Fibroblast of skin of left quadriceps (primary cell): ENCODE results near the gene IL20.

Source experiments
- DNase-seq, 2 experiments: peaks; one replicate each; pipeline ENCODE4 v3.0.0-alpha.2; 2013; ENCODE audit warnings: low read depth in 2 of 2

The IL20 gene

GRCh38 chr1:206902702-206903101 lies 37.3 kb downstream of the IL20 start:
- DNase-seq, result no peak

DNA sequence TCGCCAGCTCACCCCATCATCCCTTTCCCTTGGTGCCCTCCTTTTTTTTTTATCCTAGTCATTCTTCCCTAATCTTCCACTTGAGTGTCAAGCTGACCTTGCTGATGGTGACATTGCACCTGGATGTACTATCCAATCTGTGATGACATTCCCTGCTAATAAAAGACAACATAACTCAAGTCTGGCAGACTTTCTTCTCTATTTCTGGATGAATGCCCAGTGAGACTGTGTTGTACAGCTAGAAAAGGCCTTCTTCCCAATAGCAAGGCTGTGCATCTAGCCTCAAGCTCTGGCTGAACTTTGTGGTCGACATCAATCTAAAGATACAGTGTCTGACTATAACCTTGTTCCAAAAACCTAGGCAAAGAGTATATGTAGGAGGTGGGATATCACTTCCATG lies 38.3 kb downstream of the IL20 start:
- DNase-seq, result no peak

GRCh38 chr1:206904423-206905142 lies 39.2 kb downstream of the IL20 start:
- DNase-seq, result no peak

- DNase-seq, result peak; percentile 91
These were observed 40.1 kb downstream of the IL20 start for GRCh38 chr1:206905295-206906164.

- DNase-seq, result no peak
These were observed 42.0 kb downstream of the IL20 start for GRCh38 chr1:206907304-206907991.

DNA sequence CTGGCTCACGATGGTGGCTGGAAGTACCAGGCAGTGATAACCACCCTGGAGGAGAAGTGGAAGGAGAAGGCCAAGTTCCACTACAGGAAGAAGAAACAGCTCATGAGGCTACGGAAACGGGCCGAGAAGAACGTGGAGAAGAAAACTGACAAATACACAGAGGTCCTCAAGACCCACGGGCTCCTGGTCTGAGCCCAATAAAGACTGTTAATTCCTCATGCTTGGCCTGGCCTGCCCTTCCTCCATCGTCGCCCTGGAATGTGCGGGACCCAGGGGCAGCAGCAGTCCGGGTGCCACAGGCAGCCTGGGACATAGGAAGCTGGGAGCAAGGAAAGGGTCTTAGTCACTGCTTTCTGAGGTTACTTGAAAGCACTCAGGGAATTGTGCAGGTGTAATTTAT lies 42.6 kb downstream of the IL20 start:
- no peak for DNase-seq

DNA sequence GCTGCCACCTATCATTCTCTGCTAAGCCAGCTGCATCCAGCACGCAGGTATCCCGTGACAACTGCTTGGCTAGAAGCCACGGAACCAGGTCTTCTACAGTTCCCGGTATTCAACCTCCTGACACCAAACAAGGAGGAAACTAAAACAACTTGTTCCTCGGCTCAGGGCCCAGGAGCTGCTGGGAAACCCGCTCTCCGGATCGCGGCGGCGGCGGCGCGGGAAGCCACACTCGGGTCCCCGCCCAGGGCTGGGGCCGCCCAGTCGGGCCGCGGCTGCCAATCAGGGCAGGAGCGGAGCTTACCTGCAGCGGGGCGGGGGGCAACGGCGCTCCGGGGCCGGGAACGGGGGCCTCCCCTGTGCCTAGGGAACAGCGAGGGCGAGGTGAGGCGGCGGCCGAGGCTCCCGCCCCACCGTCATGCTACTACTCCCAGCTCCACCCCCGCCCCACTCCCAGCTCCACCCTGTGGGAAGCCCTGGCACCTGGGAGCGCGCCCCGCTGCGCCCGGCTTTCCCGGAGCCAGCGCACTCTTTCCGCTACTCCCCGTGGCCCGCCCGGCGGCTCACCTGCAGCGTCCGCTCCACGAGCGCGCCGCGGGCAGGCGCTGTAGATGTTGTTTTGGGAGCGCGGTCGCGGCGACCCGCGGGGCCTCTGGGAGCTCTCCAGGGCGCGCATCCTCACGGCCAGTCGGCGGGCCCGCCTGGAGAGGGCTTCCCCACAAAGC lies 43.9 kb downstream of the IL20 start:
- no peak for DNase-seq

DNA sequence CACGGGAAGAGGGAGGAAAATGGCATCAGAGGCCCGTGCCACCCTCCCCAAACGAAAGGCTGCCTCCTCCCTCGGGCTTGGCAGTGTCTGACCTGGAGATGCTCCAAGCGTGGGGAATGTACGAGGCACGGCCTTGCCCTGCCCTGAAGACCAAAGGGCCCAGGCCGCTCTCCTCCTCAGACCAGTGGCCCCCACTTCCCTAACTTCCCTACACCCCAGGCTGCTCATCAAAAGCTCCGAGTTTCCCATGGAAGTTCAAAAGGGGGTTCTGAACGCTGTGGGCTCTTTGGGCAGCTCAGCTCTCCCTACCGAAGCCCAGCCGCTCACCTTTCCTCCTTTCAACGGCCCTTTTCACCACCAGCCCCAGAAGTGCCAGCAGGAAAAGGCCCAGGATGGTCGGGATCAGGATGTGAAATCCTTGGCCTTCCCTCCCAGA lies 44.5 kb downstream of the IL20 start:
- DNase-seq, result no peak

DNA sequence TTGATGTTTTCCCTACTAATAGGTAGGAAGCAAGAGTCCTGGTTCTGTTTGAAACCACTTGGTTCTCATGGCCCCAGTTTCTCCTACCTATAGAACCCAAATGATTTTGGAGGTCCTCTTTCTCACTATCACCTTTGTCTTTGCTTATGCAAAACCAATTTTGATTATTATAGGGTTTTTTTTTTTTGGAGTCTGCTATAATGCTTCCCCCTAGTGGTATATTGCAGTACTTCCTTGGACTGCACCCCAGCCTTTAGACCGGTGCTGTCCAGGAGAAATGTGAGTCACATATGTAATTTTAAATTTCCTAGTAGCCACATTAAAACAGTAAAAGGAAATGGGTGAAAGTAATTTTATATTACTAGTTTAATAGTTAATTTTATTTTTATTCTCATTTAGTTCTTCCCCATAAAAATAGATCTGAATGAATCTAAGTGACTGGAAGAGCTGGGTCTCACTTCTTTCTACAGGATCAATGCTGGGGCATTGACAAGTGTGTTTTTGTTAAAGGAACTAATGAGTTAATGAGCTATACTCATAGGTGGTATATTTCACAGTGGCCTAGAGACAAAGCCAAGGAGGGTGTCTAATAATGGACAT lies 45.7 kb downstream of the IL20 start:
- DNase-seq, result peak in 1 of 2 experiments; percentile 40

- peak in 1 of 2 experiments; percentile 52 for DNase-seq
These were observed 47.1 kb downstream of the IL20 start for GRCh38 chr1:206912445-206913095.

- no peak for DNase-seq
These were observed 48.5 kb downstream of the IL20 start for GRCh38 chr1:206913766-206914537.

DNA sequence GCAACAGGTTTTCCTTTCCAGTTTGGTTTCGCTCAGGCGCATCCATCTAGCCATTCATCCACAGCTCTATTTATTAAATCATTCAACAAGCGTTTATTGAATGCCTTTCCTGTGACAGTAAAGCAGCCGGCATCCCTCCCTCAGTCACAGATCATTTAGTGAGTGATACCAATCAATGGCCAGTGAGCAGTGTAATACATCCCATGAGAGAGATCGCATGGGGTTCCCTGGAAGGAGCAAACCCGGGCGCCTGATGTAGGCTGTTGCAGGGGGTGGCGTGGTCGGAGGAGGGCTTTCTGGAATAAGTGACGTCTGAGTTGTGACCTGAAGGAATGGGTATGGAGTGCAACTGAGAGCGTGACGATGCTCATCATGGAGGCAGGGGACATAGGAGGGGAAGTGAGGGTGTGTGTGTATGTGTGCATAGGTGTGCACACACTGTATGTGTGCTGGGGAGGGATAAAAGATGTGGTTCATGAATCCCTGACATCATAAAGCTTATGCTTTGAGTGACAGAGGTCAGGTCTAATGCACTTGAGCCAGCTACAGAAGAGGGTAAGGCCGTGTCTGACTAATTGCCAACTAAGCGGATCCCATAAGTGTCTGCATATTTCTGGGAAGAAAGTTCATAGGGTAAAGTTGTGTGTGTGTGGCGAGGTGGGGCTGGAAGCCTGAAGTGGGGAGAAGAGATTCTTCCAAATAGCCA lies 49.8 kb downstream of the IL20 start:
- no peak for DNase-seq

- no peak for DNase-seq
These were observed 50.7 kb downstream of the IL20 start for GRCh38 chr1:206916000-206916709.

DNA sequence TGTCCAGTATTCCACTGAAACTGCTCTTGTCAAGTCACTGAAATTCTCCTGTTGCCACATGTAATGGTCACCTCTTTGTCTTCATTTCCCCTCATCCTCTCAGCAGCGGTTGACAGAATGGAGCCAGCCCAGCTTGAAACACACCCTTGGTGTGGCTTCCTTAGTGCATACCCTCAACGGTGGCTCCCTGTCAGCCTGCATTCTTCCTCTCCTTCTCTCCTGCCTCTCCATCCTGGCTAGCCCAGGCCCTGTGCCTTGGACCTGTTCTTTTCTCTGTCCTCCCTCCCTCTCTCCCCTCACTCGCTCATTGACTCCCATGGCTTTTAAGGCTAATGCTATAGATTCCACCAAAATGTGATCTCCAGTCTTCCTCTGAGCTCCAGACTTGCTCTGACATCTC lies 52.7 kb downstream of the IL20 start:
- DNase-seq, result no peak
